ENCODE results near the gene COL6A3. TPM values are rescaled to one million over a fixed set of nuclear protein-coding genes. Genes with fewer than 3 reads are reported as not detected.

COL6A3 gene
- total RNA-seq, 1 donor from 2014 or later, result 57.1 TPM

DNA sequence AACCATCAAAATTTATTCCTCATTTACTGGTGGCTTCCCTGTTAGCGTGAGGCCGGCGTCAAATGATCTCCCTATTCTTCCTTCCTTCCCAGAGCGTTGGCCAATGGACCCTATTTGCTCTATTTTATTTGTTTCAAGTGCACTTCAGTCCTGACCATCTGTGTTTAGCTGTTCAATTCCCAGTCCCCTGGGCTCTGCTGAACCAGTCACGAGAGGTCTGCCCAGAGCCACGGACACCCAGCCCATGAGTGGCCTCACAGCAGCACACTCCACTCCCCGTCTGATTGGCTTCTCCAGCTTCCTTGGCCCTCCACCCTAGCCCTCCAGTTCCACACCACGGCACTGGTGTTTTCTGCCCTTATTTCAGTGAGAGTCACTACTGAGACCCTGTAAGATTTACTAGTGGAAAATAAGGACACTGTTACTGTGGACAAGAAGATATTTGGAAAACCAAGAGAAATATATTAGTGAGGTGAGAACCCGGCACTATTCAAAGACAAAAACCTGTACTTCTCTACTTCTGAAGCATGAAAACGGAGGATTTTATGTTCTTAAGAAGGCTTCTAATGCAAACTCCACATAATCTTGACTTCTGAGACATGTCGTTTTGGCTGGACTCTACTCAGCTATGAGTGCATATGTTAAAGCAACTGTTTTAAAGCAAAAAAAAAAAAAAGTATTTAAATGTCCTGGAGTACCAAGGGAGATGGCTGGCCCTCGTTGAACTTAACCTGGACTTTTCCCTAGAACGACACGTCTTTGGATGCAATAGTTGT, 86.6 kb downstream of the COL6A3 start:
- intact Hi-C loops (cut with micrococcal nuclease), result loop anchor here (10.0 kb wide), 1 partner anchor 173 kb away; no protein-coding TSS in a partner anchor

DNA sequence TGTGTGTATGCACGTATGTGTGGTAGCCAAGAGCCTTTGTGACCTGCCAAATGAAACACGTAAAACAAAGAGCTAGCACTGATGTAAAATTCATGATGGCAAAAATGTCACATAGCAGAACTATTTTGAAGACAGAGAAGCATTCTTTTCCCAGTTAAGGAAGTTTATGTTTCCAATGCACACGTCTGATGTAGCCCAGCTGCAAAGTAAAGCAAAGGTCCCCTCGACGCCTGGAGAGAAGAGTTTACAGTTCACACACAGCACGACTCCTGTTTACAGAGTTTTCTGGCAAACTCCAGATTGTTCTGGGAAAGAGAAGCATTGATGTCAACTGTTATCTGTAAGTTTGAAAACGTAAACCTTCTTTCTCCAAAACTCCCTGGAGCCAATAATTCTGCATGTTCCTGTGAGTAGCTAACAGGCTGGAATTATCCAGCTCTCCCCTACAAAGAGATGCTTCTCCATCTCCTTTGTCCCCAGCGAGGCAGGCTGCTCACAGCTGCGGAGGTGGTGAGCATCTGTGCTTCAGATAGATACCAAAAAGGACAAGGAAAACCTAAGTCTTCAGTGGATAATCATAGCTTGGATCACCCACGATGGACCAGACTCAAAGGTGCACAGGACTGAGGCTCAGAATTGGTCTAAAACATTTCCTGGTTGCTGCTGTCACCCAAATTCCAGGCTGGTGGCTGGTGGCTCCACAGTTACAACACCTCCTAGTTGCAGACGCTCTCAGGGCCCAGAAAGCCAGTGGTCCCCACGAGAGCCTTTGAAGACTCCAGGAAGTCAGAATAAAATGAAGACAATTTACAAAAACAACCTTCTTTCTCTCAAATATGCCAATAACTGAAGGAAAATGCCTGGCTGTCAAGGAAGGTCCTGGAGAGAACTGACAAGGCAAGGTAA, 87.4 kb downstream of the COL6A3 start:
- no peaks in the 10 kb centered on the region for H3K27me3 ChIP-seq (ENCODE audit: low read depth)
- DNase-seq, result no peak
- intact Hi-C loops (cut with micrococcal nuclease), result loop anchor here (10.0 kb wide), 1 partner anchor 172 kb away; no protein-coding TSS in a partner anchor
- TF ChIP-seq, protein P1, sequence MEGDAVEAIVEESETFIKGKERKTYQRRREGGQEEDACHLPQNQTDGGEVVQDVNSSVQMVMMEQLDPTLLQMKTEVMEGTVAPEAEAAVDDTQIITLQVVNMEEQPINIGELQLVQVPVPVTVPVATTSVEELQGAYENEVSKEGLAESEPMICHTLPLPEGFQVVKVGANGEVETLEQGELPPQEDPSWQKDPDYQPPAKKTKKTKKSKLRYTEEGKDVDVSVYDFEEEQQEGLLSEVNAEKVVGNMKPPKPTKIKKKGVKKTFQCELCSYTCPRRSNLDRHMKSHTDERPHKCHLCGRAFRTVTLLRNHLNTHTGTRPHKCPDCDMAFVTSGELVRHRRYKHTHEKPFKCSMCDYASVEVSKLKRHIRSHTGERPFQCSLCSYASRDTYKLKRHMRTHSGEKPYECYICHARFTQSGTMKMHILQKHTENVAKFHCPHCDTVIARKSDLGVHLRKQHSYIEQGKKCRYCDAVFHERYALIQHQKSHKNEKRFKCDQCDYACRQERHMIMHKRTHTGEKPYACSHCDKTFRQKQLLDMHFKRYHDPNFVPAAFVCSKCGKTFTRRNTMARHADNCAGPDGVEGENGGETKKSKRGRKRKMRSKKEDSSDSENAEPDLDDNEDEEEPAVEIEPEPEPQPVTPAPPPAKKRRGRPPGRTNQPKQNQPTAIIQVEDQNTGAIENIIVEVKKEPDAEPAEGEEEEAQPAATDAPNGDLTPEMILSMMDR (IDR thresholded peaks at IDR 0.05; ENCODE audit: borderline replicate concordance), result no peak
- no peak overlapping the region for H3K4me3 ChIP-seq
- H3K36me3 ChIP-seq, result no peaks in the 10 kb centered on the region
- peaks cover 51% of the 10 kb centered on the region for H3K4me1 ChIP-seq
- H3K27ac ChIP-seq (replicated peaks), result peak overlapping the region; percentile 91
- H3K9me3 ChIP-seq (replicated peaks), result no peaks in the 10 kb centered on the region

More for the DNA sequence above, 86.6 kb downstream of the COL6A3 start:
- Histone ChIP-seq H3K4me3 (no peak overlapping the region), H3K27ac (replicated peaks) (peak overlapping the region; percentile 91), H3K27me3 (ENCODE audit: low read depth) (no peaks in the 10 kb centered on the region), H3K9me3 (replicated peaks) (no peaks in the 10 kb centered on the region), H3K4me1 (peaks cover 43% of the 10 kb centered on the region), H3K36me3 (no peaks in the 10 kb centered on the region)
- TF ChIP-seq, protein P1 (IDR thresholded peaks at IDR 0.05; ENCODE audit: borderline replicate concordance), result no peak
- no peak for DNase-seq

DNA sequence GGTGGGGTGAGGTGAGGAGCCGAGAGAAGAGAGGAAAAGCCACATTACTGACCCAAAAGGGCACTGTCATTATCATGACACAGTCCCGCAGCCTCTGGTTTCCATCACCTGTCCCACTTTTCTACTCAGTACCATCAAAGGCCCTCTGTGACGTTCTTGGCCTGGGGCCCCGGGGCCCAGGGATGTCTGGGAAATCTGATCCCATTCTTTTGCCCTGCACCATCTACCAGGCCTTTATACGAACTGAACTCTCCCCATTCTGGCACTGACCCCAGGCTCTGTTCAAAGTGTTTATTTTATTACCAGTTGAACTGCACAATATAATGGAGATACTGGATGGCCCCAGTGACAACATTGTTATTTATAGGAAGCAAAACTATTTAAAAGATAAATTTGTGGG, 89.1 kb downstream of the COL6A3 start:
- peak overlapping the region; percentile 91 for H3K27ac ChIP-seq (replicated peaks)
- TF ChIP-seq, protein P1 (IDR thresholded peaks at IDR 0.05; ENCODE audit: borderline replicate concordance), result no peak
- intact Hi-C loops (cut with micrococcal nuclease), result loop anchor here (10.0 kb wide), 1 partner anchor 170 kb away; no protein-coding TSS in a partner anchor

GRCh38 chr2:237324405-237324831, 89.5 kb downstream of the COL6A3 start:
- peaks cover 64% of the 10 kb centered on the region for H3K4me1 ChIP-seq
- no peak overlapping the region for H3K4me3 ChIP-seq
- no peaks in the 10 kb centered on the region for H3K9me3 ChIP-seq (replicated peaks)
- TF ChIP-seq, protein P1 (IDR thresholded peaks at IDR 0.05; ENCODE audit: borderline replicate concordance), result no peak
- intact Hi-C loops (cut with micrococcal nuclease), result loop anchor here (10.0 kb wide), 1 partner anchor 170 kb away; no protein-coding TSS in a partner anchor
- DNase-seq, result no peak
- peak overlapping the region; percentile 91 for H3K27ac ChIP-seq (replicated peaks)
- no peaks in the 10 kb centered on the region for H3K27me3 ChIP-seq (ENCODE audit: low read depth)
- H3K36me3 ChIP-seq, result no peaks in the 10 kb centered on the region

More for the DNA sequence above, 89.1 kb downstream of the COL6A3 start:
- H3K4me3 ChIP-seq, result no peak overlapping the region
- H3K36me3 ChIP-seq, result no peaks in the 10 kb centered on the region
- H3K4me1 ChIP-seq, result peaks cover 64% of the 10 kb centered on the region
- no peak for DNase-seq
- no peaks in the 10 kb centered on the region for H3K27me3 ChIP-seq (ENCODE audit: low read depth)
- H3K9me3 ChIP-seq (replicated peaks), result no peaks in the 10 kb centered on the region

GRCh38 chr2:237323656-237324055, 90.3 kb downstream of the COL6A3 start:
- Histone ChIP-seq H3K27ac (replicated peaks) (peak overlapping the region; percentile 91), H3K36me3 (no peaks in the 10 kb centered on the region), H3K4me1 (peaks cover 64% of the 10 kb centered on the region), H3K4me3 (no peak overlapping the region), H3K27me3 (ENCODE audit: low read depth) (no peaks in the 10 kb centered on the region), H3K9me3 (replicated peaks) (no peaks in the 10 kb centered on the region)
- TF ChIP-seq, protein P1 (IDR thresholded peaks at IDR 0.05; ENCODE audit: borderline replicate concordance), result no peak
- no peak for DNase-seq
- intact Hi-C loops (cut with micrococcal nuclease), result loop anchor here (10.0 kb wide), 1 partner anchor 169 kb away; no protein-coding TSS in a partner anchor

Measured in left ventricle myocardium inferior (tissue), 1 donor.